ENCODE data around the gene ZDHHC3.

ZDHHC3 gene

DNA sequence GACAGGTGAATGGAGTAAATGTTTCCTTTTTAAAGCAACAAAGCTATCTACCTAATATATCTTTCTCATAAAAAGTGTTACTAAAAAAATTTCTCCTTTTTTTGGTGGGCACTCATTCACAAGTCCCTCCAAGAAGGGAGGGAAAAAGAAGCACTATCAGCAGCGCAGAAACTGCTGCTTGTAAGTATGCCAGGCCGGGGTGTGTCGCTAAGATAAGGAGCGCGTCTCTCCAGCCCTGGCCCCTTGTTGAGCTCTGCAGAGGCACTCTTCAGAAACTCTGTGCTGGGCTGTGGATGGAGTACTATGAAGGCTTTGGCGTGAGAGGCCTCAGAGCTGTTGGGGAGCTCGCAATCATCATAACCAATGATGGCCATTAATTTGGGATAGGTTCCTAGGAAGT lies 49.1 kb downstream of the ZDHHC3 start:
- DNase-seq (ENCODE audit: low spot score) = no peak

DNA sequence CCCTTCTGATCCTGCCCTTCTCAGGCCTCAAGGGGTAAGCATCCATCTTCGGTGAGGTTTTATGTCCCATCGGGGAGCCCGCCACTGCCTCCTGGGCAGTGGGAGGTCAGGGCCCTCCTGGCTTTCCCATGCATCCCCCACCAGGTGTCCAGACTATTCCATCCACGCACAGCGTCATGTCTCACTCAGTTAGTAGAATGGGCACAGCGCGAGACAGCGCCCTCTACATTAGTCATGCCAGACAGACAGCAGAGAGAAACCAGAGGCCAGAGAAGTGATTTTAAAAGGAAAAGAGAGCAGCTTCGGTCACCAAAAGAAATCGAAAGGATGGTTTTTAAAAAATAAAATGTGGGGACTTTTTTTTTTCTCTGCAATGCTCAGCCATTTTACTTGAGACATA lies 49.8 kb downstream of the ZDHHC3 start:
- no peak for DNase-seq (ENCODE audit: low spot score)

DNA sequence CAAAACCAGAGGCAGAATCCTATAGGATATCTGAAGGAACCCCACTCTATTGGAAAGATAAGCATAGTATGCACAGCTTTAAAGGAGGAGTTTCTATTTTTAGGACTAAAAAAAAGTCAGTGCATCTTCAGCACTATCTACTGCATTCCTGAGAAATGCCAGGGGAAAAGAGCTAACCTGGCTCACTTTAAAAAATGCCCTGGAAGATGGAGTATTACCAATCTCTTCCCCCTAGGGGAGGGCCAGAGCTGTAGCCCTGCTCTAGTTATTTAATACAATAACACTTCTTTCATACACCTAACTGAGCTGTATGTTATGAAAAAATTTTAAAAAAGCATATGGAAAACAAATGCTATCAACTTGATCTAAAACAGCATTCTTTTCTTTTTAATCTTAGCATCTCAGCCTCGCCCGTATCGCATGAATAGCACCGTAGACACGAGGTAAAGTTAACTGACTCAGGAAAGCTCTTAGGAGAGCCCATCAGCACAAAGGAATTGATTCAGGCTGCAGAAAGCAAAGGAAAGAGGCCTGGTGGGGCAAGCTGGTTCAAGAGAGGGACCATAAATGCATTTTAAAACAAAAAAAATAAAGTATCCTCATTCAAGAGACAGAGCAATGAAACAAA lies 51.4 kb downstream of the ZDHHC3 start:
- no peak for DNase-seq (ENCODE audit: low spot score)

DNA sequence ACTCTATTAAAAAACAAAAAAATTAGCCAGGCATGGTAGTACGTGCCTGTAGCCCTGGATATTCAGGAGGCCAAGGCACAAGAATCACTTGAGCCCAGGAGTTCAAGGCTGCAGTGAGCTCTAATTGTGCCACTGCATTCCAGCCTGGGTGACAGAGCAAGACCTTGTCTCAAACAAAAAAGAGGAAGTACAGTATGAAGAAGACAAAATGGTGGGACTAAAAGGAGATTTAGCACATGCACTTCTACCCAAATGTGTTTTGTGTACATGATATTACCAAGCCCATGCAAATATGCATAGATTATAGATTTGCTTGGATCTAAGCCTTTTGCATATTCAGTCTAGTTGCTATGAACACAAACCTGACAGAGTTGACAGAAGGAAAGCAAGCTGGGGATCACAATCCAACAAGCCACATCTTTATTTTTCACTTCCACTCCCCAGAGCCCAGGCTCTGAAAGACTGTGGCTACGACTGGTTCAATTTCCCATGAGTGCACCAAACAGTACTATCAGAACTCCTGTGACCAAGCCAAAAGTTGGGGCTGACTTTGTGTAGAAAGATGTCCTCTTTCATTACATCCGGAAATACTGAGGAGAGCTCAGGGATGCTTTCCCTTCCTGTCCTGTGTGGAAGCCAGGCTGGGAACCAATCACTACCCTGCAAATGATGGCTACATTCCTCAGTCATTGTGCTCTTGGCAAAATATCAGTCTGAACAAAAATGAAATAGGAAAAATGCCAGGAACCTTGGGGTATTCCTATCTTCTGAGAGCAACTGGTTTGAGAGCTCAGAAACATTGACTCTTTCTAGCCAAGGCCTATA lies 52.1 kb downstream of the ZDHHC3 start:
- no peak for DNase-seq (ENCODE audit: low spot score)

DNA sequence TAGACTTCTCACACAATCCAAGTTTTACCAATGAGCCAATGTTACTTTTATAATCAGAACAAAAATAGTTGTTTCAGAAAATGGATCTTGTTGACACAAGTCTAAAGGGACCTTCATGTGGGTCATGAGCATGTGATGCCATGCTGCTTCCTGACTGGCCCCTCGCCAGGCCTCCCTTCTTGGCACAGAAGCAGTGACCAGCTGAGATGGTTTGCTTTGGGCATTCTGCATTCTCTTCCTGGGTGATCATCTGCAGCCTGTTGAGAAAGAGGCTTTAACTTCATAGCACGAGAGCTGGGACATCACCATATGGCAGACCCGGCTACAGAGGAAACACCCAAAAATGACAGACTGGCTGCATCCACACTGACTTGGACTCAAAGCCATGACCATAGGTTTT lies 55.9 kb downstream of the ZDHHC3 start:
- no peak for DNase-seq (ENCODE audit: low spot score)

DNA sequence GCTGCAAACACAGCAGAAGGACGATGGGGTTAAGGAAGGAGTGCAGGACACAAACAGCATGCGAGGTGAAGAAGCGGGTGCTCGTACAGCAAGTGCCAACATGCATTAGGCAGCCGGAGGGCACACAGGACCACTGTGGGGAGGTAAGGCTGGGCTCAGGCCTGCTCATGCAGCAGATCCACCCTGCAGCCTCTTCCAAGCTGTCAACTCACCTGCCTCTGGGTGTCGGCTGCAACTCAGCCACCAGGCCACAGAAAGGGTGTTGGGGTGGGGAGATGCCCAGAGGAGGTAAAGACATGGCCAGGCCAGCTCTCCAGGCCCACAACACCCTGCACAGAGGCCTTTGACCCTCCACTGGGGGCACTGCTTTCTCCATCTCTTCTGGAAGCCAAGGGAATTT lies 57.4 kb downstream of the ZDHHC3 start:
- no peak for DNase-seq (ENCODE audit: low spot score)

DNA sequence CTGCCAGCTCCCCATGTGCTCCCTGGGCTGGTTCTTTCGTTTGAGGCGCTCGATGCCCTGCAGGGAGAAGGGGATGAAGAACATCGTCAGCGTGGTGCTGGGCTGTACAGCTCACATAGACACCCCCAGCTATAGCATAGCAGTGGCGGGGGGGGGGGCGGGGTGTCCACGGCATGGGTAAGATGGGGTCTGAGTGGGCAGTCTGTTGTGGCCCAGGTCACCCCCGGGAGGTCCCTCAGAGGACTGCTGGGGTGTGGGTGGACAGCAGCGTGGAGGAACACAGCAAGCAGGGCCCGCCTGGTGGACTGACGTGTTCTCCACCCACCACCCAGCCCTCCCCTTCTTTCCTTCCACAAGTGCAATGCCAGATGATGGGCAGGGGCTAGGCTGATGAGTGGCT lies 57.9 kb downstream of the ZDHHC3 start:
- no peak for DNase-seq (ENCODE audit: low spot score)

DNA sequence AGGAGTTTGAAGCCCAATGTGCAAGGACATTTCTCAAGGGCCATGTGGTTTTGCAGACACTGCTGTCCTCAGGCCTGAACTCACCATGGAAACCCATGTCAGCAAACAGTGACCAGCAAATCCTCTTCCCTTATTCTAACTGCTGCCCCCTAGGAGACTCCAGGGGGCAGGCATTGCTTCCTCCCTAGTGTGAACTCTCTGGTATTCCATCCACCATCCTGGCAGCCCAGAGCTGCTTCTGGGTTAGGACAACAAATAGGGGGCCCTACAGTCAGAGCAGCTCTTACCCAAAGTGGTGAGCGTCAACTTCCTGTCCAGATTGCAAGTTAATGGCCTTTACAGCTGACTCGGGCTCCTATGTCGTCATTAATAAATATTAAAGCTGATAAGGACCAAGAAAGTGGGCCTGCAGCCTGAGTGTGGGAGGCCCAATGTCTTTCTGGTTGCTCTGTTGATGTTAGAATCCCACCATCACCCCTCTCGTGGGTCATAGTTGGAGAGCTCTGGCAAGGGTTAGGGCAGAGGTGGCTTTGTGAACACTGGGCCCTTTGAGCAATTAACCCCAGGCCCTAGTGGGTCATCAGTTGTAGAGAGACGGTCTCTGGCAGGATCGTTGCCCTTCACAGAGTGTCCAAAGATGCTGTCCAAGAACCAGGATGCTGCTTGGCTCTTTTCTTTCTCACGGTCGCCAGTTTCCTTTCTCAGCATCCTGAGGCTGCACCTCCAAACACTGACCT lies 60.1 kb downstream of the ZDHHC3 start:
- DNase-seq (ENCODE audit: low spot score) = no peak

DNA sequence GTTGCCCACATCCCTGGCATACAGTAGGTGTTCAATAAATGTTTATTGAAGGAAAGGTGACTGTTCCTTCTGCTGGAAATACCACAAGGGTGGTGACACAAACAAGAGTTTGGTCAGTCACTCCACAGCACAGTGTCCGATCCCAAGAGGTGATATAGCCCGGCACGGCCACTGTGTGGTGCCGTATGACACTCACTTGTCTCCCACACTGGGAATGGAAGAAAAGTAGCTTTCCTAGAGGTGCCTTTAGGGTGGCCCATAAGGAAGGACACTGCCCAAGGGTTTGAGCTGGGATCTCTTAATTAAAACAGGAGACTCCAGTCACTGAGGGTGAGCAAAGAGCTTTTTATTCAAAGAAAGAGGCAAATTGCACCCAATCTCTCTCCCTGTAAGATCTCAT lies 61.0 kb downstream of the ZDHHC3 start:
- no peak for DNase-seq (ENCODE audit: low spot score)

DNA sequence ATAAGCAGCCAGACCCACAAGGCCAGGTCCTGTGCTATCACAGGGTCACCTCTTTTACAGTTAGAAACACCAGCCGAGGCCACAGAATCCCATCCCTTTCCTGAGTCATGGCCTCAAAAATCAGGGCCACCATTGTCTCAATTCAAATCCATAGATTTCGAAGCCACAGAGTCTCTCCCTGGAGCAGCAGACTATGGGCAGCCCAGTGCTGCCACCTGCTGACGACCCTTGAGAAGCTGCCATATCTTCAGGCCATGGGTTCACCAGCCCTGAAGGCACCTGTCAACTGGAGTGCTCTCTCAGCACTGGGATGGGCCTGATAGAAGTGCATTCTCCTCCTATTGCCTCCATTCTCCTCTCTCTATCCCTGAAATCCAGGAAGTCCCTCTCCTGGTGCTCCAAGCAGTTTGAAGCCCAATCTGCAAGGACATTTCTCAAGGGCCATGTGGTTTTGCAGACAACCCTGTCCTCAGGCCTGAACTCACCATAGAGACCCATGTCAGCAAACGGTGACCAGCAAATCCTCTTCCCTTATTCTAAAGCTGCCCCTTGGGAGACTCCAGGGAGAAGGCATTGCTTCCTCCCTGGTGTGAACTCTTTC lies 62.0 kb downstream of the ZDHHC3 start:
- DNase-seq (ENCODE audit: low spot score) = peak; percentile 52

DNA sequence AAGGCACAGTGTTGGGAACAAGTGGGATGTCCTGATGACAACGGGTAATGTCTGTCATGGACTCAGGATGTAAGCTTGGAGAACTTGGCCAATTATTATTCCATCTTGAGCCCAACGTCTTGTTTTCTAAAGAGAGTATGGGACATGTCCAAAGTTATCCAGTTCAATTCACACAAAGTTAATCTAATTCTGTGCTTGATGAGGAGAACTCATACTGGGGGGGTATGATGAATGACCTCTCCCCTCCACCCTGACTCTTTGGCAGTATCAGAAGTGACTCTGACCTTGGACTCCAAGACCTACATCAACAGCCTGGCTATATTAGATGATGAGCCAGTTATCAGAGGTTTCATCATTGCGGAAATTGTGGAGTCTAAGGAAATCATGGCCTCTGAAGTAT lies 65.3 kb downstream of the ZDHHC3 start:
- DNase-seq (ENCODE audit: low spot score) = no peak

DNA sequence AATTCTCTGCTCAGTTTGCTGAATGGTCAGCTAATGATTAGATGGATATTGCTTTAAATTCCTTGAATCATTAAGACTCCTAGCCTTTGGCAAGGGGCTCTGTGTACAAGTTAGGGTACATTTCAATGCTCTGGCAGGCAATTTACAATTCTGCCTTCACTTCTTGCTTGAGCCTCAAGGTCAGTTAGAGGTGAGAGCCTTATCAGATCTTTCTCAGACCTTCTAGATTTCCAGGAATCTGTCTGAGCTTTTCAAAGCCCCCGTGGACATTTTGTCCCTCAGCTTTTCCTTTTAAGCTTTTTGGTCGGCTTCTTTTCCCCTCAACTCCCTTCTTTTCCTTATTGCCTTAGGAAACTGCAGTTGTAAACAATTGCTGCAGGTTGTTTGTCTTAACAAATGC lies 66.9 kb downstream of the ZDHHC3 start:
- no peak for DNase-seq (ENCODE audit: low spot score)

DNA sequence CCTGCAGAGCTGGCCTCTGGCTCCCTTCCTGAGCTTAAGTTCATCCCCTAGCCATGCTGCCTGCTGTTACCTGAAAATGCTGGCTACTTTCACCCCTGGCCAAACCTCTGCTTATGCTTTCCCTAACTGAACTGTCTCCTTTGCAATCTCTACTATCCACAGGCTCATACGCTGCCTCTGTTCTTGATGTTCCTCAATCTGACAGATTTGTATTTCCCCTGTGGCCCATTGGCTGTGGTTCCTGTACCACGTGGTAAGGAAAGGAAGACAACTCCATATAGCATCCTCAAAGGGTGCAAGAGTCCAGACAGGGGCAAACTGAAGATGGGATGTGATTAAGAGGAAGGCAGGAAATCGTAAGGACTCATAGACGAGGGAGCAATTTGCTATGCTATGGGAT lies 68.4 kb downstream of the ZDHHC3 start:
- DNase-seq (ENCODE audit: low spot score) = no peak

DNA sequence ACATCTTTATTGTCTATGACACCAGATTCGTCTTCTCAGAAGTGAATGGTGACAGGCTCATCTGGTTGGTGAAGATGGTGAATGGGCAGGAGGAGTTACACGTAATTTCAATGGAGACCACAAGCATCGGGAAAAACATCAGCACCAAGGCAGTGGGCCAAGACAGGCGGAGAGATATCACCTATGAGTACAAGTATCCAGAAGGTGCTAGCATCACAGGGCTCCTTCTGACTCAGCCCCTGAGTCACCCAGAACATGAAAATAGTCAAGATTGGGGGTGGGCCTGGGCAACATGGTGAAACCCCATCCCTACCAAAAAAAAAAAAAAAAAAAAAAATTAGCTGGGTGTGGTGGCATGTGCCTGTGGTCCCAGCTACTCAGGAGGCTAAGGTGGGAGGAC lies 69.0 kb downstream of the ZDHHC3 start:
- DNase-seq (ENCODE audit: low spot score) = no peak

DNA sequence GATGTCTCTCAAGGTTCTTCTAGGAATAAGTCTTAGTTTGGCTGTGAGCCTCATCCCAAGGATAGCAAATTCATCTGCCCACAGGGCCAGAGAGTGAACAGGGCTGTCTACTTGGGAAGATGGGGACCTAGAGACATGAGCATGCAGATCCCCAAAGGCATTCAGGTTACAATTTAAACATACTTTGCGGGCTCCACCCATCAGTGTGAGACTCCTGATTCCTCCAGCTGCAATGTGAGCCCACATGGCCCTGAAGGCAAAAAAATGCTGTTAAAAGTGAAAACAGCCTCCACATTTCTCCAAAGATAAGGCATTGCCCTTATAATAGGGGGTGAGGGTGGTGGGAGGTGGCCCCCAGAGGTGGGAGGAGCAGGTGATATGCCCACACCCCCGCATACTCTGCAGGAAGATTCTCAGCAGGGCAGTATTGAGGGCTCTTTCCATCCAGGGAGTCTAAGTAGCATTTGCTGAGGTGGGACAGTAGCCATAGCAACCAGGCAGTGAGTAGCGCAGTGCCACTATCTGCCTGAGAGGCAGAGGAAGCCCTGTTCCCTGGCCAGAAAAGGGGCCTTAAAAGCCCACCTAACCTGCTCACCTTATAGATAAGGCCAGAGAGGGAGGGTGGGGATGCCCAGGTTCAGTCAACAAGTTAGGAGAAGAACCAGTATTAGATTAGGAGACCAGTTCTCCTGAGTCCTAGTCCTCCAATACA lies 70.4 kb downstream of the ZDHHC3 start:
- DNase-seq (ENCODE audit: low spot score) = no peak

DNA sequence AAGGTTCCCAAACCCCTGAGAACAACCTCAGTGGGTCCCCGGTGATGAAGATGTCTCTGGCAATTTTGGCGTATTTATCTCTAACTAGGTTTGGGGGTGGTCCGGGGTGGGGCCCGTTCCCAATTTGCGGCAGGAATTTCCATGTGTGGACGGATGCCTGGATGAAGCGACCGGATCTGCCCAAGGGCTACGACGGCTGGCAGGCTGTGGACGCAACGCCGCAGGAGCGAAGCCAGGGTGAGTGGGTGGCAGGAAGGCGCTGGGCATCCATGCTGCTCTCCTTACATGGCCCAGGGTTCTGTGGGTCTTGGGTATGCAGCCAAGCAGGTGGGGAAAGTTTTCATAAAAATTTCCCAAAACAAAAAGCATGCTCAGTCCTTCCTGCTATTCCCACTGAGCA lies 72.2 kb downstream of the ZDHHC3 start:
- DNase-seq (ENCODE audit: low spot score) = no peak

DNA sequence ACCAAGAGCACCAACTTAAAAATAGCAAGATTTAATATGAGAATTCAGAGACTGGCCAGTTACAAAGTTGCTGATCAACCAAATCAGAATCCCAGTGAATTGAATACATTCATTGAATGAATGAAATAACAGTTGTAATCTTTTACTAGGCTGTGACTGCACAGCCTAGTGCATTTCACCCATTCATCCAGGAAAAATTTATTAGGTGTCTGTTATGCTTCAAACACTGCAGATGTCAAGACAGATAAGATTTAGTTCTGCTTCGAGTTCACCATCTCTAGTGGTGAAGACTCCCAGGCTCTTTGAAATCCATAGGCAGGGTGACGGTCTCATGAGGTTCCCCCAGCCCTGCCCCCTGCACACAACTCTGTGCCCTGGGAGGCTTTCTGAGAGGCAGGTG lies 72.7 kb downstream of the ZDHHC3 start:
- no peak for DNase-seq (ENCODE audit: low spot score)

DNA sequence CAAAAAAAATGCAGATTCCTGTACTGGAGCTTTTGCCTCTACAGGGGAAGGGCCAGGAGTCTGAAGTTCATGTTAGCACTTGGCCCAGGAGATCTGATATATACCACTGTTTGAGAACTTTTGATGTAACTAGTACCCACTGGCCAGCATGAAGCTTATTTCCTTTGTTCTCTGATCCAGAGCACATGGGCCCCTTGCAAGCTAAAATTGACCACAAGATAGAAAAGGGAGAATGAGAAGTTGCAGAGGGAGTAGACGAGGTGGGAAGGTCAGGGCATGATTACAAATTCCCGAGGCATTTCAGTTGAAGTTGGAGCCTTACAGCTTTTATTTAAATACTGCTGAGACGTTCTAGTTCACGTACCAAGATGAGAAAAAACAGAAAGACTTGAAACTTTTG lies 73.3 kb downstream of the ZDHHC3 start:
- DNase-seq (ENCODE audit: low spot score) = no peak

DNA sequence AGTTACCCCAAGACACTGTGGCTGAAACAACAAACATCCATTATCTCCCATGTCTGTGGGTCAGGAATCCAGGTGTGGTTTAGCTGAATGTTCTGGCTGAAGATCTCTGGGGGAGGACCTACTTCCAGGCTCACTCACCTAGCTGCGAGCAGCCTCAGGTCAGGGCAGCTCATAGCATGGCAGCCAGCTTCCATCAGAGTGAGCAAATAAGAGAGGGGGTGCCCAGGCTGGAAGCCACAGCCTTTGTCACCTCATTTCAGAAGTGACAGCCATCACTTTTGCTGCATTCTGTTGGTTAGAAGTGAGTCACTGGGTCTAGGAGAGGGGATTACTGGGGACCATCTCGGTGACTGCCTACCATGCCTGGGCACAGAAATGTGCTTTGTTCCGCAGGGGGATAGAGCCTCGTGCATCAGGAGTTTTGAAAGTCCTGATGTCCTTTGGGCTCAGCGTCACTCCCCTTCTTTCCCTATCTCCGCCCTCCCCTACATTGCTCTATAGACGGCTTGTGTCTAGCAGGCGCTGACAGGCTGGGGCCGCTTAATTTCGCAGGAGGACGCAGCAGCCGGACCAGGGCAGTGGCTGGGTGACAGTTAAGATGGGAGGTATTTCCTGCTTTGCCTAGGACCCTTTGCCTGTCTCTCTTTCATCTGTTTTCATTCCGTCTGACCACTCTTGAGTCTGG lies 76.1 kb downstream of the ZDHHC3 start:
- DNase-seq (ENCODE audit: low spot score) = no peak

DNA sequence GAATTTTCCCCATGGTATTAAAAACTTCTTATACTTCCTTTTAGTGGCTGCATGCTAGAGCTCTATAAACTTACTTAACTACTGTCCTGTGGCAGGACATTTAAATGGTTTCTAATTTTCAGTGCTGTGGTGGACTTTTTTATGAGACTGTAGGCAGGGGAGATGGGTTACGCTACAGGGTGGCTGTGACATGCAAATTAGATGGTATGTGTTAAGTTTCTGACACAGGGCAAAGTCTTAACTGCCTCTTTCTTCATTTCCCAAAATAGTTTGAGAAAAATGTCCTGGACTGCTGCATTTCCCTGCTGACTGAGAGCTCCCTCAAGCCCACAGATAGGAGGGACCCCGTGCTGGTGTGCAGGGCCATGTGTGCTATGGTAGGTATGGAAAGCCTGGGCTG lies 79.5 kb downstream of the ZDHHC3 start:
- no peak for DNase-seq (ENCODE audit: low spot score)

DNA sequence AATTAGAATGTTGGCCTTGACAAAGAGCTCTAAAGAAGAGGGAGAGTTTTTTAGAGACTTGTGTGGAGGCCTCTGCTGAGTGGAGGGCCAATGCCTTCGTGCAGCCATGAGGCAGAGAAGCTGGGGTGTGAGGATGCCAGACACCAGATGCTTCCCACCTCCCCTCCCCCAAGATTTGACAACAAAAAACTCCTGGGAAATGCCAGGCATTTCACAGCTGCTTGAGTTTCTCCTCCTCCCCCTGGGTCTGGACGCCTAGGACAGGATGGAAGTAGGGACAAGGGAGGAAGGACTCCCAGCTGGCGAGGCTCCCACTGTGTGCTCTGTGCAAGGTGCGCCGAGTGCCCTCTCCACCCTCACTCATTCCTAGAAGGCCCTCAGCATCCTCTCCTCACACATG lies 81.5 kb downstream of the ZDHHC3 start:
- no peak for DNase-seq (ENCODE audit: low spot score)

DNA sequence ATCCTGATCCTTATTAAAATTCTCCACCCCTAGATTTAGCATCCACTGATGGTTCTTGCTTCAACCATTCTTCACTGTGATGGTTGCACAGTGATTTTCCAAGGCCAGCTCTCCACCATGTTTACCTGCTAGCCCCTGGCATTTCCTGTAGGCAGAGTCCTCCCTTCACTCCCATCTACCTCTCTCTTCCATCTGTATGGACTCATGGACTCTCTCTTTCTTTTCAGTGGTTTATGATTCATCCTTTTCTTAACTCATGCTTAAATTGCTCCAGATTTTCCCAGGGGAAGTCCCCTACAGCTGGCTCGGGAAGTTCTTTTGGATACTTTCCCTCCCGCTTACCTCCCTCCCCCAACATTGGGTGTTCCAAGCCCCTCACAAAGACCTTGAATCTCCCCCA lies 82.9 kb downstream of the ZDHHC3 start:
- no peak for DNase-seq (ENCODE audit: low spot score)

Measured in globus pallidus (tissue), 1 donor.